ENCODE data around the gene FAM237A.

Gene FAM237A

DNA sequence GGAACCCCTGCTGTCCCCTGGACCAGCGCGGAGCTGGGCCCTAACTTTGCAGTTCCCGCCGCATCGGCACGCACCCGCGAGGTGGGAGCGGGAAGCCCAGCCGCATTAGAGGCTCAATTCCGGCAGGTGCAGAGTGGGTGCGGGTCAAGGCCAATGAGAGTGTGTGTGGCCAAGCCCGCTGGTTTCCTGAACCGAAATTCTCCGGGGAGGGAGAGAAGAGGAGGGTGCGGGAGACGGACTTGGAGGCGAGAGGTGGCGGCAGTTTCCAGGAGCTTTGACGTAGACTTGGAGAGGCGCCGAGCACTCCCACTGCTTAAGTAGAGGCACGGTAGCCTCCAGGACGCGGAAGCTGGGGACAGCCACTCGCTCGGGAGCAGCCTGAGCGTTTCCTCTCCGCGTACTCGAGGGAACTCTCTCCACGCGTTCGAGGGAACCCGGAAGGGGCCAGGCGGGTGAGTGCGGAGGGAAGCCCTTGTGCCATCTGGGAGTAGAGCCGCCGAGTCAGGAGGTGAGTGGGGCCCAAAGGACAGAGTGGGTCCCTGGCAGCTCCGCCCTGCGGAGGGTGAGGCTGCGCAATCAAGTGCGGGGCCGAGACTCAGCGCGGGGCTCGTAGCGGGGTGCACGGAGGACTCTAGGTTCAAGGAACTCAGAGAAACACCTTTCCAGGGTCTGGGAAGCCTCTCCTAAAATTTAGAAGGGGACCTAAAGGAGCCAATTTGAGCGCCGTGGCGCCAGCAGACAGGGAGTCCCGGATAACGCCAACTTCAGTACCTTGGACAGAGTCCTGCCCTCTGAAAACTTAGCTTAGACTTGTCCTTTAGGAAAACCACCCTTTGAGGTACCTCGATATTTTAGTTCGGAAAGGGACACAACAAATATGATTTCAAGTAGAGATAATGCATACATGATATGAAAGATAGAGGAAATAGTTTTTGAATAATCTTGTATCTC, at the start of gene FAM237A:
TSS of gene FAM237A (plus strand) at position 413 of the 951 bp plus-strand sequence. CDS start 1,750 bp downstream, outside the sequence.
- TF ChIP-seq, protein P1, sequence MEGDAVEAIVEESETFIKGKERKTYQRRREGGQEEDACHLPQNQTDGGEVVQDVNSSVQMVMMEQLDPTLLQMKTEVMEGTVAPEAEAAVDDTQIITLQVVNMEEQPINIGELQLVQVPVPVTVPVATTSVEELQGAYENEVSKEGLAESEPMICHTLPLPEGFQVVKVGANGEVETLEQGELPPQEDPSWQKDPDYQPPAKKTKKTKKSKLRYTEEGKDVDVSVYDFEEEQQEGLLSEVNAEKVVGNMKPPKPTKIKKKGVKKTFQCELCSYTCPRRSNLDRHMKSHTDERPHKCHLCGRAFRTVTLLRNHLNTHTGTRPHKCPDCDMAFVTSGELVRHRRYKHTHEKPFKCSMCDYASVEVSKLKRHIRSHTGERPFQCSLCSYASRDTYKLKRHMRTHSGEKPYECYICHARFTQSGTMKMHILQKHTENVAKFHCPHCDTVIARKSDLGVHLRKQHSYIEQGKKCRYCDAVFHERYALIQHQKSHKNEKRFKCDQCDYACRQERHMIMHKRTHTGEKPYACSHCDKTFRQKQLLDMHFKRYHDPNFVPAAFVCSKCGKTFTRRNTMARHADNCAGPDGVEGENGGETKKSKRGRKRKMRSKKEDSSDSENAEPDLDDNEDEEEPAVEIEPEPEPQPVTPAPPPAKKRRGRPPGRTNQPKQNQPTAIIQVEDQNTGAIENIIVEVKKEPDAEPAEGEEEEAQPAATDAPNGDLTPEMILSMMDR (IDR thresholded peaks at IDR 0.05; ENCODE audit: low read depth, low read length) = no peak
- TF ChIP-seq, protein P2, sequence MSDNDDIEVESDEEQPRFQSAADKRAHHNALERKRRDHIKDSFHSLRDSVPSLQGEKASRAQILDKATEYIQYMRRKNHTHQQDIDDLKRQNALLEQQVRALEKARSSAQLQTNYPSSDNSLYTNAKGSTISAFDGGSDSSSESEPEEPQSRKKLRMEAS (IDR thresholded peaks at IDR 0.05; ENCODE audit: low read depth, low read length) = no peak
- TF ChIP-seq POLR2A (IDR thresholded peaks at IDR 0.05; ENCODE audit: extremely low read depth, insufficient read length) = no peak
- TF ChIP-seq MYC (IDR thresholded peaks at IDR 0.05; ENCODE audit: low read depth, low read length) = no peak
- peak; percentile 38 for DNase-seq (ENCODE audit: low read depth)
- H3K4me3 ChIP-seq (ENCODE audit: low read depth, low read length) = no peak within 1 kb of the TSS

DNA sequence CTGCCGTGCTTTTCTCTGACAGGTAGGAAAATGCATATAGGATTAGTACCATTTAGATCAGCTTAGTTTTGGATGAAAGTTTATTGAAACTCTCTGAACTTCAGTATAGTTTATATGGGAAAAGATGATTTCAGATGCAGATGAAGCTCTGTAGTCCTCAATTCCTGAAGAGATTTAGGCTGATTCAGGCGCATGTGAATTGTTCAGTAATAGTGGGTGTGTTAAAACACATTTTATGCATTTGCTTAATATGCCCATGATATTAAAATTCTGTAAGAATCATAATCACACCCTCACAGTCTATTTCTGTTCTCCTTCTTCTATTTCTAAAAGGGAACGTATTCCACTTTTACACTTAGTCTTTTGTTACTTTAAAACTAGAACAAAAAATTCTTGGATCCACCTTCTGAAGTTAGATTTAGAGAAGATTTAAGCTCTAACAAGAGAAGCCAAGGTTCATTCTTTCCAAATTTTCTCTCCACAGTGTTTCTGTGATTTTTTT, 44.5 kb upstream of the FAM237A start:
- DNase-seq (ENCODE audit: low read depth) = no peak
- TF ChIP-seq POLR2A (IDR thresholded peaks at IDR 0.05; ENCODE audit: extremely low read depth, insufficient read length) (no peak), MYC (IDR thresholded peaks at IDR 0.05; ENCODE audit: low read depth, low read length) (no peak)
- TF ChIP-seq, protein P1 (IDR thresholded peaks at IDR 0.05; ENCODE audit: low read depth, low read length) = no peak
- TF ChIP-seq, protein P2 (IDR thresholded peaks at IDR 0.05; ENCODE audit: low read depth, low read length) = no peak
- no peak overlapping the region for H3K4me3 ChIP-seq (ENCODE audit: low read depth, low read length)

DNA sequence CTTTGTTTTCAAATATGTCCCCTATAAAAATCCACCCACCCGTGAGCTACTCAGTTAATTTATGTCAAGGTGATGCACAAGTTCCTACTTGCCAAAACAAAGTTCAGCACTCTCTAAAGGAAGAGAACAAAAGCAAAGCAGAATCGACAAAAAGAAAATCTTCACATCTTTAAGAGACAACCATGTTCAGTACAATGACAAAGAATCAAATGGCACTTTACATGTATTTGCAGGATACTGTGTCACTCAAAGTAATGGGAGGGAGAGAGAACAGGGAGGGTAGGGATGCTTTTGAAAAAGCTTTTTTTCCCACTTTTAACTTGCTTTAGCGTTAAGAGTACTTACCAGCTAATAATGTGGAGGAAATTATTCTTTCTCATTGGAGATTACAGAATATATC, 39.0 kb upstream of the FAM237A start:
- no peak overlapping the region for H3K4me3 ChIP-seq (ENCODE audit: low read depth, low read length)
- DNase-seq (ENCODE audit: low read depth) = no peak
- TF ChIP-seq MYC (IDR thresholded peaks at IDR 0.05; ENCODE audit: low read depth, low read length) = no peak
- no peak for TF ChIP-seq POLR2A (IDR thresholded peaks at IDR 0.05; ENCODE audit: extremely low read depth, insufficient read length)
- TF ChIP-seq, protein P1 (IDR thresholded peaks at IDR 0.05; ENCODE audit: low read depth, low read length) = no peak
- TF ChIP-seq, protein P2 (IDR thresholded peaks at IDR 0.05; ENCODE audit: low read depth, low read length) = no peak

DNA sequence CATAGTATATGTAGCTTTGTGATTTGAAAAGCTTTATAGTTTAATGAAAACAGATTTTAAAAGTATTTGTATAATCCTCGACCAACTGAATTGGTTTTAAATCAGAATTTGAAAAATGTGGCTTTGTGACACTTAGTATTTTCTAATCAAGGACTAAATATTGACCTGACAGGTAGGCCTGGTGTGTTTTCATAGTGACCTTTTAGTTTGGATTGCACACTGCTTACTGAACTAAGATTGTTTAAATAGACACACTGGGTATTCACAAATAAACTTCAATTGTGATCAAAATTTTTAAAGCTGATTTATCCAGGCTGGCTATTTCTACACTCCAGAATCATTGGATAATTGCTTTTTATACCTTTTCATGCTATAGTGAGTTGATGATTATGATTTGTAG, 31.8 kb upstream of the FAM237A start:
- no peak for DNase-seq (ENCODE audit: low read depth)
- H3K4me3 ChIP-seq (ENCODE audit: low read depth, low read length) = no peak overlapping the region
- TF ChIP-seq, protein P1 (IDR thresholded peaks at IDR 0.05; ENCODE audit: low read depth, low read length) = no peak
- TF ChIP-seq MYC (IDR thresholded peaks at IDR 0.05; ENCODE audit: low read depth, low read length) = no peak
- TF ChIP-seq POLR2A (IDR thresholded peaks at IDR 0.05; ENCODE audit: extremely low read depth, insufficient read length) = no peak
- TF ChIP-seq, protein P2 (IDR thresholded peaks at IDR 0.05; ENCODE audit: low read depth, low read length) = no peak

DNA sequence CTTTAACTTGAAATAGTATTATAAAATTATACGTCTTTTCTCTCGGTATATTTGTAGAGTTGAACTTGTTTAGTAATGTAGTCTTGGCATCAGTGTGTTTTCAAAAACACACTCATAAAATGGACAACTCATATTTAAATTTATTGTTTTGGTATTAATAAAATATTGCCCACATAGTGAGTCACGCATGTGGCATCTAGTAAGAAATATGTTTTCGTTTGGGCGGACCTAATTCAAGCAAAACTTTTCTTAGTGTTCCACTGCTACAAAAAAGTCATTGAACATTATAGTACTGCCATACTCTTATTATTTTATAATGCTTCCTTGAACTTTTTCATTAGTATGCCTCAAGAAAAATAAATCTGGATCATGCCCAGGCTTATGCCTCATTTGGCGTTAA, 31.1 kb upstream of the FAM237A start:
- DNase-seq (ENCODE audit: low read depth) = no peak
- no peak overlapping the region for H3K4me3 ChIP-seq (ENCODE audit: low read depth, low read length)
- TF ChIP-seq MYC (IDR thresholded peaks at IDR 0.05; ENCODE audit: low read depth, low read length) = no peak

DNA sequence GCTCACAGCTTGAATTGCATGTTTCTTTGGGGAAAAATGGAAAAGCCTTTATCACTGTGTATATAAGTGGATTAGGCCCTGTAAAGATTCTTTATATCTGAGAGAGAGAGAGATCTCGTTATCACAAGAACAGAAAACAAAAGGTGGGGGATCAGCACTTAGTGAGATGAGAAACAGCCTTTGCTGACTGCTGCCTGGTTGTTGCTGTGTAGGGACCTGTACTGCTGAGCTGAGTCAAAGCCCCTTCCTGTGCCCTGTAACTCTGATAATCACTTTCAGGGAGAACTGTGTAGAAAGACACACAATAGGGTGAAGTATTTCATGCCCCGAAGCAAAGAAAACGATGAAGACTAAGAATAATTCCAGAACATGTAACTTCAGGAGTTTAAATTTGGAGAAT, 30.6 kb upstream of the FAM237A start:
- TF ChIP-seq MYC (IDR thresholded peaks at IDR 0.05; ENCODE audit: low read depth, low read length) (no peak), POLR2A (IDR thresholded peaks at IDR 0.05; ENCODE audit: extremely low read depth, insufficient read length) (no peak)
- TF ChIP-seq, protein P1 (IDR thresholded peaks at IDR 0.05; ENCODE audit: low read depth, low read length) = no peak
- TF ChIP-seq, protein P2 (IDR thresholded peaks at IDR 0.05; ENCODE audit: low read depth, low read length) = no peak
- H3K4me3 ChIP-seq (ENCODE audit: low read depth, low read length) = no peak overlapping the region

More for the DNA sequence above, 30.6 kb upstream of the FAM237A start:
- DNase-seq (ENCODE audit: low read depth) = no peak
